GM18507 (cell line): Measurements from ENCODE around the gene INIP.
"Not testable (repeated sequence)": the region's sequence is repeated elsewhere in the genome, so short reads cannot be mapped to it uniquely, and the experiment has no call there.

Experiments
- DNase-seq: peaks from one replicate; pipeline ENCODE4 v3.0.0; 2011; ENCODE audit warnings: low read depth; ENCODE audit not compliant: insufficient read length; ENCODE audit errors: extremely low spot score
- FAIRE-seq: peaks from 2 replicates; lab custom pipeline; 2011; peaks lifted over from hg19 to GRCh38; lab: Jason Lieb, UNC

The INIP gene

DNA sequence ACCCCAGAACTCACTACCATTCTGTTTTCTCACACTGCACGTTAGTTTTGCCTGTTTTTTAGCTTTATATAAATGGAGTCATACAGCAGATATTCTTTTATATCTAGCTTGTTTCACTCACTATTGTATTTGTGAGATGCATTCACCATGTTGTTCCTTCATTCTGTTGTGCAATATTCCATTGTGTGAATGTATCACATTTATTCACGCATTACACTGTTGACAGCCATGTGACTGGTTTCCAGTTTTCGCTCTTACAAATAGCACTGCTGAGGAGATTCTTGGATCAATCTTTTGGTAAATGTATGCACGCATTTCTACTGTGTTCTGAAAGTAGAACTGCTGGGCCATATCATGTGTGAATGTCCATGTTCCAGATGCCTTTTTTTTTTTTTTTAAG lies 26.3 kb upstream of the INIP start:
- DNase-seq, result no peak
- FAIRE-seq, result no peak

DNA sequence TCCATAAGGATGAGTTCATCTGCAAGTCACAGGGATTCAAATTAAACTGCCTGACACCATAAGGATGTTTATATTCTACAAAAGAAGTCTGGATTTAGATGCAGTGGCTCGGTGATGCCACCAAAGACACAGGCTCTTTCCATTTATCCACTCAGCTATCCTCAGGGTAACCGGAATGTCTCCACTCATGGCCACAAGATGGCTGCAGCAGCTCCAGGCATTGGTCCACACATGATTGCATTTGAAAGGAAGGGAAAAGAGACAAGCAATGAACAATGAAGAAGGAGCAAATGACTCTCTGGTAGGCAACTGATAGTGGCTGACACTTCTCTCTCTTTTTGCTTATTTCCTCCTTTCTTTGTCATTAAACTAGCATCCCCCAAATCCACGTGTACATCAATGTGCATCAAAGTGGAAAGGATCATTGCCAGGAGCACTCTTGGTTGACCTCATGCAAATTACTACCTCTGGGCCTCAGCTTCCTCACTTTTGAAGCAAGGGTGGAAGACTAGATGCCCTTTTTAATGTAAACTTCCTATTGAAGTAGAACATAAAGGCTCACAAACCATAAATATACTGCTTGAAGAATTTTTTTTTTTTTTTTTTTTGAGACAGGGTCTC lies 25.4 kb upstream of the INIP start:
- DNase-seq (no peak), FAIRE-seq (peak; percentile 5)

DNA sequence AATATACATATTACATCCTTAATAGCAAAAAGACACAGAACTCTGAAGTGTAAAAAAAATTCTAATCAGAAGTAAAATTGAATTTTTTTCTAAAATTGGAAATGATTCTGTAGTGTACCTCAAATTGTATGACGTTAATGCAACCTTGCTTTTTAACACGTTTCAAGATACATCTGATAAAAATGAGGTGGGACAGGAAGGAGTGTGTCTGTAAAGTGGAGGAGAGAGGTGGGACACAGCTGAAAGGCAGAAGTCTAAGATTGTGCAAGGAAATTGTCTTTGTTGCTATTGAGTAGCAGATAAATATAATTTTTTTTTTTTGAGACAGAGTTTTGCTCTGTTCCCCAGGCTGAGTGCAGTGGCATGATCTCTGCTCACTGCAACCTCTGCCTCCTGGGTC lies 17.0 kb upstream of the INIP start:
- FAIRE-seq (no peak), DNase-seq (no peak)

DNA sequence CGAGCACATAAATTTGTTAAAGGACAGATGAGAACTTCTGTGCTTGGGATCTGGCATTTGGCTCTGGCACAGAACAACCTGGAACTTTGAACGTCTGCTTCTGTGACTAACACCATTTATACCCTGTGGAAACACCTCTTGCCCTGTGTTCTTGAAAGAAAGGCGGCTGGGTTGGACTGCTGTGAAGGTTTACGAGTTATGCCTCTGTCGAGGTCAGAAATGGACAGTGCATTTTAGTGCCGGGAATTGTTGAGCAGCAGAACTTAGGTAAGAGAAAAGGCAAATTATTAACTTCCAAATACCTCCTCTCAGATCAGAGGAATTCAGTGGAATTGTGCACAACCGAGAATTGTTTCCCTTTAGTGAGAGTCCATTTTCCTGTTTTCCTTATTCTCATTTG lies 14.1 kb upstream of the INIP start:
- no peak for FAIRE-seq
- DNase-seq, result no peak

DNA sequence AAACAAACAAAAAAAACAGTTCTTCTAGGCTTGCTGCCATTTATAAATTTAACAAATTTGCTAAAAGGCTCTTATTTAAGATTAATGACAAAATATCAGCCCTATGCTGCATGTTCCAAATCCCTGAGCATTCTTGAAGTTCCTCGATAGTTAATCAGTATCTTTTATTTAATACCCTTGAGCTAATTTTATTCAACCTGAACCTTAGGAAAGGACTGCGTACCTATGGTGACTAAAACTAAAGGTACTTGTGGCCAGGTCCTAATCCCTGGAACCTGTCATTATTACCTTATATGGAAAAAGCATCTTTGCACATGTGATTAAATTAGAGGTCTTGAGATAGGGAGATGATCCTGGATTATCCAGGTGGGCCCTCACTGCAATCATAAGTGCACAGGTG lies 10.5 kb upstream of the INIP start:
- DNase-seq, result no peak
- FAIRE-seq, result no peak

DNA sequence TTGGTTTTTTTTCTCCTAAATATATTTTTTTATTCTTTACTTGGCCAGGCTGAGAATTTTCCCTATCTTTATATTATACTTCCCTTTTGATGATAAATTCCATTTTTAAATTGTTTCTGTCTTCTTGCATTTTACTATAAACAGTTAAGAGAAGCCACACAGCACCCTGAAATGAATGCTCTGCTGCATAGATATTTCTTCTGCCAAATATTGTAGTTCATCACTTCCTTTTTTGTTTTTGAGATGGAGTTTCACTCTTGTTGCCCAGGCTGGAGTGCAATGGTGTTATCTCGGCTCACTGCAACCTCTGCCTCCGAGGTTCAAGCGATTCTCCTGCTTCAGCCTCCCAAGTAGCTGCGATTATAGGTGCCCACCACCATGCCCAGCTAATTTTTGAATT lies 8.5 kb upstream of the INIP start:
- DNase-seq (no peak), FAIRE-seq (peak; percentile 36)

DNA sequence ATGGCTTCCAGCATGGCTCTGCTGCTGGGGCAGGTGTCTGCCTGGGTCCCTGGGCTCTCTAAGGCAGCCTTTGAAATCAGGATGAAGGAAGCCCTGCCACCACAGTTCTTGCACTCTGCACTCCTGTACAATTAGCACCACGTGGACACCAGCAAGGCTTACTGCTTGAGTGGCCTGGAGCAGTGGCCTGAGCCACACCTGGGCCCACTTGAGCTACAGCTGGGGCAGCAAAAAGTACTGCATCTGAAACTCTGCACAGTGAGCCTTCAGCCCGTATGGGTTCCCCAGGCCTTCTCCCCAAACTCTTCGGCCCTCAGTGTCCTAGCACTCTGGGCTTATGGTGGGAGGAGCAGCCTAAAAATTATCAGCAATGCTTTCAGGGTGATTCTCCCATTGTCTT lies 8.0 kb upstream of the INIP start:
- no peak for FAIRE-seq

DNA sequence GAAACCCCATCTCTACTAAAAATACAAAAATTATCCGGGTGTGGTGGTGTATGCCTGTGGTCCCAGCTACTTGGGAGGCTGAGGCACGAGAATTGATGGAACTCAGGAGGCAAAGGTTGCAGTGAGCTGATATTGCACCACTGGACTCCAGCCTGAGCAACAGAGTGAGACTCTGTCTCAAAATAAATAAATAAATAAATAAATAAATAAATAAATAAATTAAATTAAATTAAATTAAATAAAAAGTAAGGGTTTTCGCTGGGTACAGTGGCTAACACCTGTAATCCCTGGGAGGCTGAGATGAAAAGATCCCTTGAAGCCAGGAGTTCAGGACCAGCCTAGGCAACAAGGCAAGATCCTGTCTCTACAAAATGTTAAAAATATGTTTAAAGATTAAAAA lies 4.8 kb upstream of the INIP start:
- FAIRE-seq, DNase-seq: not testable (repeated sequence)

More for the DNA sequence above, 8.0 kb upstream of the INIP start:
- no peak for DNase-seq

DNA sequence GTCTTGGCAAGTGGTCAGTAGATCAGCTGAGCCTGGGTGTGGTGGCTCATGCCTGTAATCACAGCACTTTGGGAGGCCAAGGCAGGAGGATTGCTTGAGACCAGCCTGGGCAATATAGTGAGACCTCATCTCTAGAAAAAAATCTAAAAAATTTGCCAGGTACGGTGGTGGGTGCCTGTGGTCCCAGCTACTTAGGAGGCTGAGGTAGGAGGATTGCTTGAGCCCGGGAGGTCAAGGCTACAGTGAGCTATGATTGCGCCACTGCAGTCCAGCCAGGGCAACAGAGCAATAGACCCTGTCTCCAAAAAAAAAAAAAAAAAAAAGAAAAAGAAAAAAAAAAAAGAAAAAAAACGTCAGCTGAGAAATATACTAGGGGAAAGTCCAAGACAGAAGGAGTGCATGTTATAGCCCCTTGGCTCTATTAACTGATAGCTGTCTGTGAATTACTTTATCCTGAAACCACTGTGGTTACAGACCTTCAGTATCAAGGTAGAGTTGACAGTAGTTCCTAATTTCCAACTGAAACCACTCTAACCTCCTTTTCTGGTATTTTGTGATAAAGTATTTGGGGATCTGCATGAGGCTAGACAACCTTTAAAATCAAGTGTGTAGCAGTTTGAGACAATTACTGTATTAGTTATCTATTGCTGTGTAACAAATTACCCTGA lies 2.3 kb upstream of the INIP start:
- DNase-seq, result no peak
- FAIRE-seq, result no peak

DNA sequence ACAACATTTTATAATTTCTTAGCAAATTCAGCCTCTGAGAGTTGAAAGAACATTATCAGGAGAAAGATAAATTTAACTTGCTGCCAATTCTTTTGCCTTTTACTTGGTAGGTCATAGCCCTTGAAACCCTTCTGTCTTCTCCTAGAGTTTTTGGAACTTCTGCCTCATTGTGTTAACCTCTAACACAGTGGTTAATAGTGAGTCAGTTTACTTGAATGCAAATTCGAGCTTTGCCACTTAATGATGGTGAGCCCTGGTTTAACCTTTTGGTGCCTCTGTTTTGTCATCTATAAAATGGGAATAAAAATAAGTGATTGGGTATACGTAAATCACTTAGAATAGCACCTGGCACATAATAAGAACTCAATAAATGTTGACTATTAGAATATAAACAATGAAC lies 1.8 kb upstream of the INIP start:
- FAIRE-seq (no peak), DNase-seq (no peak)

DNA sequence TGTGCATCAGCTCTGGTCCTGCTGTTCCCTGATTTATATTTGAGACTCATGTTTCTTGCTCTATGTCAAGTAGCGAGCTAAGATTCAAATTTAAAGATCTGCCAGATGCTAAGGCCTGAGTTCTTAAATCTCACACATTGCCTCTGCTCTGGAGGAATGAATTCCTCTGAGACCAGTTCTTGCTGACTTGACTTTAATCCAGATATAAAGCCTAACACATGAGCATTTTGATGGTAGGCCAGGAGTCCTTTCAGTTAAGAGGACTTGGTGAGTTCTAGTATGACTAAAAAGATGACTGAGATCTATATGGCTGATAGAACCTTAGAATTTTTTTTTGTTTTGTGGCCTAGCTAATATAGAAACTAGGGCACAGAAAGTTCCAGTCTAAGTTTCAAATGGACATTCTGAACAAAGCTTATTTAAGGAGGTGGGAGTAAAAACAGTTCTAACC lies 1.3 kb upstream of the INIP start:
- DNase-seq (no peak), FAIRE-seq (no peak)

DNA sequence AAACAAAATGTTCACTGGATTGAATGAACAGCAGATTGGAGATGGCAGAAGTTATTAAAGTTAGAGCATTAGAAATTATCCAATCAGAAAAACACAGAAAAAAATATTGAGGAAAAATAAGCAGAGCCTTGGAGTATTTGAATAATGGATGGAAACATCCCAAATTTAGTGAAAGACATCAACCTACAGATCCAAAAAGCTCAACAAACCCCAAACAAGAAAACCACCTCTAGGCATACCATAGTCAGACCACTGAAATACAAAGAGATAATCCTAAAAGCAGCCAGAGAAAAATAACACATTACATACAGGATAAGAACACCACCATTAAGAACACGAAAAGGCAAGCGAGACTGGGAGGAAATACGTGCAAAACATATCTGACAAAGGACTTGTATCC lies 5.2 kb downstream of the INIP start:
- DNase-seq (no peak), FAIRE-seq (no peak)

DNA sequence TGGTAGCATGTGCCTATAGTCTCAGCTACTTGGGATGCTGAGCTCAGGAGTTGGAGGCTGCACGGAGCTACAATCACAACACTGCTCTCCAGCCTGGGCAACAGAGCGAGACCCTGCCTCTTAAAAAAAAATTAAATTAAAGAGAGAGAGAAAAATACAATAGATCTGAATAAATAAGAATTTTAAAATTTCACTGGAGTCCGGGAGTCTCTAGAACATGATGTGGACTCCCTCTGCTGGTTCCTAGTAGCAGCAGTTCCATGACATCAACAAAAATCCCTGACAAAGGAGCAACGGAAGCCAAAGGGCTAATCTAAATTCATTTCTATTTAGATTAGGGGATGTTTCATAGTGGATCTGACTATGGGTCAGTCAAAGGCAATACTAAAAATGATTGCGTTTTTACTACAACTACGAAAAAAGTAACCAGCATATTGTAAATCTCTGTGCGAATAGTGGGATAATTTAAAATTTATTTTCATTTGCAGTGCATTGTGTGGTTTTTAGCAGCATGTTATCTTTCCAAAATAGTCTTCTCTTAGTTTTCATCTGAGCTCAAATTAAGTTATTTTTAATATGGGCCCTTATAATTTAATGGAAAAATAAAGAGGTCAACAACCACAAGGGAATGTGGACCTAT lies 6.7 kb downstream of the INIP start:
- no peak for FAIRE-seq
- DNase-seq, result no peak

DNA sequence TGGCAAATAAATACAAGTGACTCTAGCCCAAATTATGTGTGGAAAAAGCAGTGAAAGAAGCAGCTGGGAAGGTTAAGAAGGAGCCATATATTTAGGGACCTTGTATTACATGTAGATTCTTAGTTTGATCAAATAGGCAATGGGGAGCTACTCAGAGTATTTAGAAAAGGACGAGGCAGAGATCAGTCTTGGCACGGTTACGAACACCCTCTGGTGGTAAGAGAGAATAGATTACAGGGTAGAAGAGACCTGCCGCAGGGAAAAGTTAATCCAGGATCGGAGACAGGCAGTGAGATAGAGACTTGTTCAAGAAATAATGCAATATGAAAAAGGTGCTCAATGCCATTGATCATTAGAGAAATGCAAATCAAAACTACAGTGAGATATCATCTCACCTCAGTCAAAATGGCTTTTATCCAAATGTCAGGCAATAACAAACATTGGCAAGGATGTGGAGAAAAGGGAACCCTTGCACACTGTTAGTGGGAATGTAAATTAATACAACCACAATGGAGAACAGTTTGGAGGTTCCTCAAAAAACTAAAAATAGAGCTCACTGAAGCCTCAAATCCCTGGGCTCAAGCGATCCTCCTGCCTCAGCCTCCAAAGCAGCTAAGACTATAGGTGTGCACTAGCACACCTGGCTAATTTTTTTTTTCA lies 12.0 kb downstream of the INIP start:
- no peak for DNase-seq
- peak; percentile 33 for FAIRE-seq

DNA sequence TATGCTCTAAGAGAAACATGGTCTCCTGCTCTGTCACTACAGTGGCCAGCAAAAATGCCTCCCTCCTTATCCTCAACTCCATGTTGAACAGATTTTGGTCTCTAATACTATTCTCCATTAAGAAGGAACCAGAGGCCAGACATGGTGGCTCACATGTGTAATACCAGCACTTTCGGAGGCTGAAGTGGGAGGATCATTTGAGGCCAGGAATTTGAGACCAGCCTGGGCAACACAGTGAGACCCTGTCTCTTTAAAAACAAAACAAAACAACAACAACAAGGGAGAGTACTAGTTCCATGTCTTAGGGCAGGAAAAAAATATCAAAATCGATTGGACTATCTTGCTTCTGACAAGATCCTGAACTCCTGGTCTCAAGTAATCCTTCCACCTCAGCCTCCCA lies 14.6 kb downstream of the INIP start:
- DNase-seq (no peak), FAIRE-seq (no peak)

DNA sequence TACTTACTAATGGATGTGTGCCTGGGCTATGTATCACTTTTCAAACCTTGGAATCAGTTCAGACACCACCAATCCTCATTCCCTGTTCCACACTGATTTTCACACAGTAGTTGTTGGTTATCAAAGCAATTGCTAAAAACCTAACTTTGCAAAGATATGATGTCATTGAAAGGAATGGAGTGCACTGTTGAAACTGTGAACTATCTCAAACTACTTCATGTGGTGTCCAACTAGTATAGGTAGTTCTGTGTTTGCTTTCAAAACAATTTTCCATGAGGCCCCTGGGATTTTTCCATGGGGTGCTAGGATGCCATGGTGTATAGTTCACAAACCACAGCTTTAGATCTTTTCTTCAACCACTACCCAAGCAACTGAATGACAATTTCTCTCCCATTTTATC lies 17.8 kb downstream of the INIP start:
- DNase-seq, result no peak
- no peak for FAIRE-seq

DNA sequence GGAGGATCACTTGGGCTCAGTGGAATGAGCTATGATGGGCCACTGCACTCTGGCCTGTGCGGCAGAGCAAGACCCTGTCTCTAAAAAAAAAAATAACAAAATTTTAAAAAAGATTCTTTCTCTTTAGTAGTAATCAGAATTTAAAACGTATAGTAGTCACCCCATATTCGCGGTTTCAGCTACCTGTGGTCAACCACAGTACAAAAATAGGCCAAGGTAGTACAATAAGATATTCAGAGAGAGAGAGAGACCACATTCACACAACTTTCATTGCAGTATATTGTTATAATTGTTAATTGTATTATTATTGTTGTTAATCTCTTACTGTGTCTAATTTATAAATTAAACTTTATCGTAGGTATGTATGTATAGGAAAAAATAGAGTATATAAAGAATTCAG lies 18.7 kb downstream of the INIP start:
- FAIRE-seq (peak; percentile 47), DNase-seq (peak; percentile 7)

DNA sequence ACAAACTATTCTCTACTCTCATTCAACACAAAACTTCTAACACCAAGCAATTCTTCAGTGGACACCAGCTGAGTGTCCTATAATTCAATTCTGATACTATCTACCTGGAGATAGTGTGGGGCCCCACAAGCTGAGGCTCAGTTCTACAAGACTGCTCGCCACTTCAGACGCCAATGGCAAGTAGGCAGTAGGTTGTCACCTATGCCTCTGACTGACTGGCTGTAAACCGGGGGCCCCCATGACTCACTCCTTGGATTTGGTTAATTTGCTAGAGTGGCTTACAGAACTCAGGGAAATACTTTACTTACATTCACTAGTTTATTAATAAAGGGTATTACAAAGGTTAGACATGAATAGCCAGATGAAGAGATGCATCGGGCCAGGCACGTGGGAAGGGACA lies 21.5 kb downstream of the INIP start:
- DNase-seq, result no peak
- no peak for FAIRE-seq

DNA sequence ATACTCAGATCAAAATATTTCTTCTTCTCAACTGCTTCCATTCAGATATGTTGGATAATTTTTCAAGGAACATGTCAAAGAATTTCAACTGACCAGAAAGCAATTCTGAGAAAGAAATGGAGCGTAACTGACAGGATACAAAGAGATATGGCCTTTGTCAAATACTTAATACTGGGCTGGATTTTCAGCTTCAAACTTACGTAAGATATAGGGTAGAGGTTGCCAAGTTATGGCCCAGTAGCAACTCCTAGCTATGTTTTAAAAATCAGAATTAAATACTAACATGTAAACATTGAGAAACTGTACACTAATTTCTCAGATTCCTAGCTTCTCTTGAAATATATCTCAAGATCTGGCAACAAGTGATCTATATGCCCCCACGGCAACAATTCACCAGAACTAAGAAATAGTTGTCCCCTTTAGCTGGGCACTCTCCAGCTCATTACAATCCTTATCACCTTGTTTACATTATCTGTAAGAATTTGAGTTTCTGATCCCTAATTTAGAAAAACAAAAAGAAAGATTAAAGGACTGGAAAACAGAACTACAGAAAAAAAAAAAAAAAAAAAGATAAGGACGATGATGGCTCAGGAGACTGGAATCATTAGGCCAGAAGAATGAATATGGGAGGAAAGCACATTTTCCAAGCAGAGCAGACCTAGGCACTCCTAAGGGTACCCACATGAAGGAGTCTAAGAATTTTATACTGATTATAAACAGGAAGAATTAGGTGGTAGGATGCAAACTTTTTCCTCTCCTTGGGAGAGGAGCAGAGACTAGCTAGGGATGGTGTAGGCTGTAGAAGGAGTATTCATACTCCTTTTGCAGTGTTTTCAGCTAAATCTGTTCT lies 23.0 kb downstream of the INIP start:
- FAIRE-seq (no peak), DNase-seq (no peak)
